ENCODE data around the gene FAM81A.

The FAM81A gene

DNA sequence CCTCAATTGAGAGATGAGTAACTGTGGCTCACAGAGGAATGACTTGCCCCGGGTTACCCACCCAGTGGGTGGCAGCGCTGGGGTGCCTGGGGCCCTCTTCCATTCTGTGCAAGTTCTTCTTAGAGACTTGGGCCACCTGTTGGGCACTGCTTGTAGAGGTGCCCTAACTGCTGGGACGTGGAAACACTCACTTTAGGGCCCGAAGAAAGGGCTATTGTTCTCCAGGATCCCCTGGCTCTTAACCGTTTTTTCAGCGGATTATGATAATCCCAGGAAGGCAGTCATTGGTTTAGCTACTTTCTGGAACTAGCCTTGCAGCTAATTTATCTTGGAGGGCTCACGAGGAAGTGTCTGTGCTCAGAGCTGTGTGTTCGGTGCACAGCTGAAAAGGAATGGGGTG is 107.6 kb downstream of the FAM81A start:
- DNase-seq, result no peak

DNA sequence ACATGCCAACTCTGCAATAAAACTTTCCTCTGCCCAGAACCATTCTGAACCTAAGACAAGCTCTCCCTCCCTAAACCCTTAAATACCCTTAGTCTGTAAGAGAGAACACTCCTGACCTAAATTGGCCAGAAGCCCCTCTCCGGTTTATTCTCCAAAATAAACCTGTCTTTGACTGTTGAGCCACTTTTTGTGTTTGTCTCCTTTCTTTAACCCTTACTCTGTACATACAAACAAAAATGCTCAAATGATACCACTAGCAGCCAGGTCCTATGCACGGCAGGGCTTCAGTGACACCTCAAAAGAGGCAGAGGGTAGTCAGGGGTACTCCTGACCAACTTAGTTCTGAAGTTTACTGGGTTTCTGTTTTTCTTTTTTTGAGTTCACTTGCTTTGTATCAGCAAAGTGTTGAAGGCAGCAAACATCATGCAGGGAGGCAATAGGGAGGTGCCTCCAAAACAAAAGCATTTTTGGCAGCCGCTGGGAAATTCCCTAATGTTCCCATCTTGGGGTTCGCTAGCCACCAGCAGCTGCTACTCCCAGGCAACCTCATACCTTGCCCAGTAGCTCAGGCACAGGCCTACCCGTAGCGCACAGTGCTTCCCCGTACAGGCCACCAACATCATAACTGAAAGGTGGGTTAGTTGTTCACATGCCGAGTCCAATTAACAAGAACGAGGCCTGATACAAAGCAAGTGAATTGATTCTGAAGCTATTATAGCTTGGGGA is 110.7 kb downstream of the FAM81A start:
- no peak for DNase-seq

GRCh38 chr15:59549301-59550185 is 111.6 kb downstream of the FAM81A start:
- no peak for DNase-seq

DNA sequence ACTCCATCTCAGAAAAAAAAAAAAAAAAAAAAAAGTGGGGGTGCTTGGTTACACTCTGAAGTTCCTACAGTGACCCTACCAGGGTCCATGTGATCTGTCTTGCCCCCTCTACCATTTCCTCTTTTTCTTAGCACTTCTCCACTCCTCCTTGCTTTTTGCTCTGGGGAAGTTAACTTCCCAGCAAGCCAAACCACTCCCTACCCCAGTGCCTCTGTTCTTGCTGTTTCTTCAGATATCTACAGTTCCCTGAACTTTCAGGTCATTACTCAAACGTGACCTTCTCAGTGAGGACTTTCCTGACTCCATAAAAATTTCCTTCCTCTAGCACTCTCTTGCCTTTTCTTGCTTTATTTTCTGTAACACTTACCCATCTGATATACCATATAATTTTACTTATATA is 112.5 kb downstream of the FAM81A start:
- no peak for DNase-seq

GRCh38 chr15:59550956-59551355 is 113.0 kb downstream of the FAM81A start:
- no peak for DNase-seq

DNA sequence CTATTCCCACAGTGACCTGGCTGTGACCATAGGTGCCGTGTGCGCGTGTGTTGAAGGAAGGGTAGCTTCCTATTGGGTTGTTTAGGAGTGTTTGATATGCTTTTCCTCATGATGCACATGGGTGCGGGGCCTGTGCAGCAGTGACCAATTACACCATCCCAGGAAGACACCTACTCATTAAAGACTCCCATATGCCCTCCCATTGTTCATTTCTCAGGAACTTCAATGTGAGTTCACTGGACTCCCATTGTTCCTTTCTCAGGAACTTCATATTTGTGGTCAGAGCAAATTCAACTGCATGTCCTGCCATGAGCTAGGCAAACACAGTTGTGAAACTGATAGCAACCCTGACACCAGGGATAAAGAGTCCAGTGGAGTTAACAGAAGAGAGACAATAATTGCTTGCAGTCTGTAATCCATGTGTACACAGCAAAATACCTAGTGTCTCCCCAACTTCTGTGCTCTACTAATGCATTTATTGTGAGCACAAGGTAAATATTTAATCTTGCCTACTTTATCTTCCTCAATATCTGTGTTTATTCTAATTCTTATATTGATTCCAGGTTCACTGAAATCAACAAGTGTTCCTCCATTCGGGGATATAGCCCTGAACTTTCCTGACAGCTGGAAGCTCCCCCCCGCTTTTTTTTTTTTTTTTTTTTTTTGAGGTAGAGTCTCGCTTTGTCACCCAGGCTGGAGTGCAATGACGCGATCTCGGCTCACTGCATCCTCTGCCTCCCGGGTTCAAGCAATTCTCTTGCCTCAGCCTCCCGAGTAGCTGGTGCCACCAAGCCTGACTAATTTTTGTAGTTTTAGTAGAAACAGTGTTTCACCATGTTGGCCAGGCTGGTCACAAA is 116.1 kb downstream of the FAM81A start:
- DNase-seq, result no peak

GRCh38 chr15:59555696-59556095 is 117.7 kb downstream of the FAM81A start:
- DNase-seq, result no peak

GRCh38 chr15:59556380-59556779 is 118.4 kb downstream of the FAM81A start:
- no peak for DNase-seq

DNA sequence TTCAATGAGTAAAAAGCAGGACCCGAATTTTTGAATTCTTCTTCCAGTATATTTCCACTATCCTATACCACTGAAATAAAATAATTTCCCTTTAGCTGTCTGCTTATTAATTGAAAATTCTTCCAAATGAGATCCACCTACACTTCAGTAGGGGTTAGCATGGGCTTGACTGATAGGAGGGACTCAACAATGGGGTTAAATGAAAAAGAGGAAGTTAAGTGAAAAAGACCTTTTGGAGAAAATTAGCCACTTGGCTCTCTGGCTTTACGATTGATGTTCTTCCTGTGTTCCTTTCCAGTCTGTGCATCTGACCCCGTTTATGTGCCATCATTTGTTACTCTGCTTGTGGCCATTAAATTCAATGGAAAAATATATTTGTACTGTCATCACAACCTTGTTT is 119.6 kb downstream of the FAM81A start:
- no peak for DNase-seq

DNA sequence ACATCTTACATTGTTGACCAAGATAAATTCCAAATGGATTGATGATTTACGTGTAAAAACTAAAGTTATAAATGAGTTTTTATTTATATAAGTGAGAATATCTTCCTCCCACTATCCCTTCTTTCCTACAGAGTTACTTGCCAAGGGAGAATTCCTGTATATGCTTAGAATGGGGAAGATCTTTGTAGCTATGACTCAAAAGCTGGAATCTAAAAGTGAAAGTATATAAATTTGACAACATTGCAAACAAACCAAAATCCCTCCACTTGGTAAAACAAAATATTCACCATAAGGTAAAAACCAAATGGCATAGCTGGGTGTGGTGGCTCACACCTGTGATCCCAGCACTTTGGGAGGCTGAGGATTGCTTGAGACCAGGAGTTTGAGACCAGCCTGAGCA is 120.9 kb downstream of the FAM81A start:
- no peak for DNase-seq

- DNase-seq, result no peak
These were observed 123.6 kb downstream of the FAM81A start for GRCh38 chr15:59561547-59561946.

DNA sequence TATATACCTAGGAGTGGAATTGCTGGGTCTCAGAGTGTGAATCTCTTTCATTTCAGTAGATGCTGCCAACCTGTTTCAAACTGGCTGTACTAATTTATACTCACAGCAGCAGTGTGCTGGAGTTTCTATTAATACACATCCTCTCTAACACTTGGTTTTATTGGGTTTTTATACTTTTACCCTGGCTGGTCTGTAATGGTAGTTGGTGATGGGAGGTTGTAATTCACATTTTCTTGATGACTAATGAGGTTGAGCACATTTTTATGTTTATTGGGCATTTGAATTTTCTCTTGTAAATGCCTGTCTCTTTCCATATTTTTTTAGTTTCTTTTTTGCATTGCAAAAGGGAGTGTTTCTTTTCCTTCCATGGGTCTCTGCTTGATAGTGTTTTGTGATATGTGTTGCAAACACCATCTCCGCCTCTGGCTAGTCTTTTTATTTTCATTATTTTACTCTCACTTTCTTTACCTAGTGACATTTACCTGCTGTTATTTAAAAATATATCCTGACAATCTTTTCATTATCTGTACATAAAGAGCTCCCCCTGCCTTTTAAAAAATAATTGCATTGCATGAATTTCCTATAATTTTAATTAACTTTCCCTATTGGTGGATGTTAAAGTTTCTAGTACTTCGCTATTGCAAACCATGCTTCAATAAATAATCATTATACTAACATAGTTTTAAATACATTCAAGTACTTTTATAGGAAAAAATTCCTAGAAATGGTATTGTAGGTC is 124.6 kb downstream of the FAM81A start:
- DNase-seq, result no peak

DNA sequence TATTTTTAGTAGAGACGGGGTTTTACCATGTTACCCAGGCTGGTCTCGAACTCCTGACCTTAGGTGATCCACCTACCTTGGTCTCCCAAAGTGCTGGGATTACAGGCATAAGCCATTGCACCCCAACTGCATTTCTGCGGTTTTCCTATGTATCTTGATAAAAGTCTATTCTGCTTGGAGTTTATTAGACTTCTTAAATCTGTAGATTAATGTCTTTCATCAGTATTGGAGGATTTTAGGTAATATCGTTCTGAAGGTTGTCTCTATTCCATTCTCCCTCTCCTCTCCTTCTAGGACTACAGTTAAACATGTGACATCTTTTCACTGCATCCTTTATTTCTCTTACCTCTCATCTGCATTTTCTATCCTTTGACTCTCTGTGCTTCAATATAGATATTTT is 127.3 kb downstream of the FAM81A start:
- no peak for DNase-seq

DNA sequence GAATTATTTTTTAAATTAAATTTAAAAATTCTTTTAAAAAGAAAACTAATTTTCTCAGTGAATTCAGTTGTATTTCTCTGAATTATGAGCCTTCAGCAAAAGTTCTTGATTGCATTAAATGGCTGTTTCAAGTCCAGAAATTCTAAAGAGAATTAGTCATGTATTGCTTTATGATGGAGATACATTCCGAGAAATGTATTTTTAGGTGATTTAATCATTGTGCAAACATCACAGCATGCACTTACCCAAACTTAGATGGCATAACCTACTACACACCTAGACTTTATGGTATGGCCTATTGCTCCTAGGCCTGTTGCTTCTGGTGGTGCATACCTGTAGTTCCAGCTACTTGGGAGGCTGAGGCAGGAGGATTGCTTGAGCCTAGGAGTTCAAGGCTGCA is 129.3 kb downstream of the FAM81A start:
- no peak for DNase-seq

GRCh38 chr15:59569477-59569876 is 131.5 kb downstream of the FAM81A start:
- DNase-seq, result no peak

DNA sequence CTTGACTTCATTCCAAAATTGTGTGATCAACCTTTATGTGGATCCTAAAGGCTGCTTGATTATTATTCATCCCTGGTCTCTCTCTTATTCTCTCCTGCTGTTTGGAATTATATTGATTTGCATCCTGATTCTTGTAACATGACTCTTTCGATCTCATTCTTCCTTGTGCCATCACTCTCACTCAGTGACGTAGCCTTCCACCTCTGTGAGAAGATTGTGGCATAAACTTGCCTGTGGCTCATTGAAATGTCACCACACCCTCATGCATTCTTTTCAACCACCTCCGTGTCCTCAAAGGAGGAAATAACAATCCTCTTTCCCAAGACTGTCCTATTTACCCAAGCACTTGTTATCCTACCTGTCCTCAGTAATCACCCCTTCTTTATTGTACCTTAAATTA is 132.3 kb downstream of the FAM81A start:
- no peak for DNase-seq

DNA sequence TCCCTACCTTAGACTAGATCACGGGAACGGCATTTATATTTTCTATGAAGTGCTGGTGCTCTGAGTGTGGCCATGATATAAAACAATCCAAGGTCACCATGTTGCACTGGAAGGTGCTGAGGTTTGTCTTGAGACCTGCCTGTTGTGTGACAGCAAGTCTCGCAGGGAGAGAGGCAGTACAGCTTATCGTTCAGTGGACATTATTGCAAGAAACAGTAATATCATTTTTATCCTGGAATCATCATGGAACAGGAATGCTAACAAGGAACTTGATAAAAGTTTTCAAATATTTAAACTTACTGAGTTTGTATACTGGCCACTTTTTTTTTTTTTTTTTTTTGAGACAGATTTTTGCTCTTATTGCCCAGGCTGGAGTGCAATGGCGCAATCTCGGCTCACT is 133.6 kb downstream of the FAM81A start:
- no peak for DNase-seq
